ENCODE measurements around the gene CEP128.

Gene CEP128

DNA sequence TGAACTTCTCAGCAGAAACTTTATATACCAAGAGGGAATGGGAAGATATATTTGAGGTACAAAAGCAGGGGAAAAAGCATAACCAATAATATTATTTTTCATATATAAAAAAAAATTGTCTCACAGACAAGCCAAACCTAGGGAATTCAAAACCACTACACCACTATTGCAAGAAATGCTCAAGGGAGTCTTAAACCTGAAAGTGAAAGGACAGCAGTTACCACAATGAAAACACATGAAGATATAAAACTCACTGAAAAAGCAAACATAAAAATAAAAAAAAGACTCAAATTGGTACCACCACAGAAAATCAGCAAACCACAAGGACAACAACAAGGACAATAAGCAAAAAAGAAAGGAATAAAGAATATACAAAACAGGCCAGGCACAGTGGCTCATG is 131.9 kb downstream of the CEP128 start:
- peaks cover 0 to 5% of the 10 kb centered on the region in 2 donors for H3K9me3 ChIP-seq (ENCODE audit: control insufficient read depth in 1 of 2, low read length in 2 of 2)
- H3K36me3 ChIP-seq (ENCODE audit: control insufficient read depth in 1 of 2, insufficient read depth in 2 of 2, low read length in 2 of 2): no peaks in the 10 kb centered on the region
- H3K4me3 ChIP-seq (ENCODE audit: low read depth in 1 of 2, low read length in 2 of 2): no peak overlapping the region
- H3K27ac ChIP-seq (ENCODE audit: low read length): no peak overlapping the region
- H3K4me1 ChIP-seq (ENCODE audit: control insufficient read depth in 1 of 2, insufficient read depth in 2 of 2, low read length in 2 of 2): no peaks in the 10 kb centered on the region
- no peaks in the 10 kb centered on the region for H3K27me3 ChIP-seq (ENCODE audit: low read depth, low read length)

DNA sequence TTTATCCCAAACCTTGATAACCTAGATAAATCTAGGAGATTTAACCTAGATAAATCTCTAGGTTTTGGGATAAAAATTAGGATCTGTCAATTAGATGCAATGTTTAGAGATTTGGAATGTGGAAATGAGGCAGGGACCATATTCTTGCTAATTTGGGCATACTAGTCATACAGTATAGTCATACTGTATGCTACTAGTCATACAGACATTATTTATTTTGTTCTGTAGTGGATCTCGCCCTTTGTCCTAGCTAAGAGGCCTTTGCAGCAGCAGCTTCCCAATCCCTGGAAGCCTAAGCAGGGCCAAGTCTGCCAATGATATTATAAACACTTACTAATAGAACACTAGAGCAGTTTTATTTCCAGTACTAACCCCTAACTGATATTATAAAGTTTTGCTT is 136.4 kb downstream of the CEP128 start:
- H3K27me3 ChIP-seq (ENCODE audit: low read depth, low read length): no peaks in the 10 kb centered on the region
- peaks cover 0 to 5% of the 10 kb centered on the region in 2 donors for H3K9me3 ChIP-seq (ENCODE audit: control insufficient read depth in 1 of 2, low read length in 2 of 2)
- H3K4me1 ChIP-seq (ENCODE audit: control insufficient read depth in 1 of 2, insufficient read depth in 2 of 2, low read length in 2 of 2): no peaks in the 10 kb centered on the region
- no peak overlapping the region for H3K27ac ChIP-seq (ENCODE audit: low read length)
- H3K4me3 ChIP-seq (ENCODE audit: low read depth in 1 of 2, low read length in 2 of 2): no peak overlapping the region
- no peaks in the 10 kb centered on the region for H3K36me3 ChIP-seq (ENCODE audit: control insufficient read depth in 1 of 2, insufficient read depth in 2 of 2, low read length in 2 of 2)

DNA sequence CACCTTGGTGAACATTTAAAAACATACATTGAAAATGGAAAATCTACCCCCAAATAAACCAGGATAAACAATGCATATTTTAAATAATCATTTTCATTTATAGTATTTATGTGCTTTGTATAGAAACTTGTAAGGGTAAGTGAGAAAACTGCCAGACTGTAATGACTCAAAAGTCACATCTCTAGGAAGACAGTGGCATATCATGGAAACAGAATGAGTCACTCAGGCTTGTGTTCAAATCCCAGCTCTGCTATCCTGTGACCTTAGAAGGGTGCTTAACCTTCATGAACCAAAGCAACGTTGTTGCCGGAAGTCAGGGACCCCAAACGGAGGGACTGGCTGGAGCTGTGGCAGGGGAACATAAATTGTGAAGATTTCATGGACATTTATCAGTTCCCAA is 142.7 kb downstream of the CEP128 start:
- H3K27me3 ChIP-seq (ENCODE audit: low read depth, low read length): no peaks in the 10 kb centered on the region

DNA sequence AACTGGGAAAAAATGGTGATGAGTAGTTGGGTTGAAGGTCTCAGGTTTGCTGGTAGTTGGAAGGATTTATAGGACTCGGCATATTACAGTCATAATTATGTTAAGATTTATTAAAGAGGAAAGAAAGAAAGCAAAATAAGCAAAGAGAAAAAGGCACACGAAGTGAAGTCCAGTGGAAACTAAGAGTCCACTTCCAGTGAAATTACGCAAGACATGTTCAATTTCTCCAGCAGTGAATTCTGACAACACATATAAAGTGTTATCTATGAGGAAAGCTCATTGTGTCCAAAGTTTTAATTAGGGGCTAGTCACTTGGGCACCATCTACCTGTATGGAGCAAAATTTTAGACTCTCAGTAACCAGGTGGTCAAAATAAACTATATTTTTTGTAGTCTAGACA is 143.3 kb downstream of the CEP128 start:
- no peaks in the 10 kb centered on the region for H3K36me3 ChIP-seq (ENCODE audit: control insufficient read depth in 1 of 2, insufficient read depth in 2 of 2, low read length in 2 of 2)
- no peaks in the 10 kb centered on the region for H3K9me3 ChIP-seq (ENCODE audit: control insufficient read depth in 1 of 2, low read length in 2 of 2)
- no peaks in the 10 kb centered on the region for H3K4me1 ChIP-seq (ENCODE audit: control insufficient read depth in 1 of 2, insufficient read depth in 2 of 2, low read length in 2 of 2)
- no peak overlapping the region for H3K4me3 ChIP-seq (ENCODE audit: low read depth in 1 of 2, low read length in 2 of 2)
- no peaks in the 10 kb centered on the region for H3K27me3 ChIP-seq (ENCODE audit: low read depth, low read length)
- no peak overlapping the region for H3K27ac ChIP-seq (ENCODE audit: low read length)

More for the DNA sequence above, 142.7 kb downstream of the CEP128 start:
- no peaks in the 10 kb centered on the region for H3K4me1 ChIP-seq (ENCODE audit: control insufficient read depth in 1 of 2, insufficient read depth in 2 of 2, low read length in 2 of 2)
- no peaks in the 10 kb centered on the region for H3K36me3 ChIP-seq (ENCODE audit: control insufficient read depth in 1 of 2, insufficient read depth in 2 of 2, low read length in 2 of 2)
- no peaks in the 10 kb centered on the region for H3K9me3 ChIP-seq (ENCODE audit: control insufficient read depth in 1 of 2, low read length in 2 of 2)
- H3K27ac ChIP-seq (ENCODE audit: low read length): no peak overlapping the region
- H3K4me3 ChIP-seq (ENCODE audit: low read depth in 1 of 2, low read length in 2 of 2): no peak overlapping the region

DNA sequence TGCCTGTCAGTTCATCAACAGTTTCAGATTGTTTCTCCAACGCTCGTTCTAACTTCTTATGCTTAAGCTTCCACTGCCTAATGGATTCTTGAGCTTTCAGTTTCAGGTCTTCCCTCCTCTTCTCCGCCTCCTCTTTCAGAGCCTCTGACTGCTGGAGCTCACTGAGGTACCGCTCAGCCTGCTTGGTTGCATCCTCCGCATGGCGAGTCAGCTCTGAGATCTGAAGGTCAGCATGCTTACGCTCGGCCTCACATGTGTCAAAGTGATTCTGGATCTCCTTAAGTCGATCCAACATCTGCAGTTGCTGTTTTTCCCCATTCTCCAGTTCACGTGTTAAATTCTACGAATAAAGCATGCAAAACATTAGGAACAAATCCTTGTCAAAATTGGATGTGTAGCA is 148.8 kb downstream of the CEP128 start:
- Histone ChIP-seq H3K36me3 (ENCODE audit: control insufficient read depth in 1 of 2, insufficient read depth in 2 of 2, low read length in 2 of 2) (no peaks in the 10 kb centered on the region), H3K27ac (ENCODE audit: low read length) (no peak overlapping the region), H3K4me1 (ENCODE audit: control insufficient read depth in 1 of 2, insufficient read depth in 2 of 2, low read length in 2 of 2) (no peaks in the 10 kb centered on the region), H3K27me3 (ENCODE audit: low read depth, low read length) (no peaks in the 10 kb centered on the region), H3K9me3 (ENCODE audit: control insufficient read depth in 1 of 2, low read length in 2 of 2) (no peaks in the 10 kb centered on the region), H3K4me3 (ENCODE audit: low read depth in 1 of 2, low read length in 2 of 2) (no peak overlapping the region)

DNA sequence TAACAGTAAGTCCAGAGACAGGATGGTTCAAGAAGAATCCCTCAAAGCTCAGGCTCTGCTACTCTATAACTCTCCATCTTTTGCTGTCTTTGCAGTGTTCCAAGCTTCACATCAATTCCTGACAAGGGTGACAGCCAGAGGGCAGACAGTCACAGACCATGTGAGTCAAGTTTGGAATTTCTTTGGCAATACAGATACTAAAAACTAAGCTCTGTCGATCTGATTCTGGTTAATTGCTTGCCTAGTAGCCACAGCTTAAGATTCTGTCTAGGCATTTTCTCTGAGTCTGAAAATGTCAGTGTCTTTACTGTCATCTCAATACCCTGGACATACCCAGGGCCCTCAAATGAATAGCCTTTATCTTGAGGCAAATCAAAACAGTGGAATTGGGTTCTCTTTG is 153.7 kb downstream of the CEP128 start:
- H3K4me3 ChIP-seq (ENCODE audit: low read depth in 1 of 2, low read length in 2 of 2): no peak overlapping the region
- H3K27ac ChIP-seq (ENCODE audit: low read length): no peak overlapping the region
- no peaks in the 10 kb centered on the region for H3K36me3 ChIP-seq (ENCODE audit: control insufficient read depth in 1 of 2, insufficient read depth in 2 of 2, low read length in 2 of 2)
- H3K4me1 ChIP-seq (ENCODE audit: control insufficient read depth in 1 of 2, insufficient read depth in 2 of 2, low read length in 2 of 2): no peaks in the 10 kb centered on the region
- no peaks in the 10 kb centered on the region for H3K27me3 ChIP-seq (ENCODE audit: low read depth, low read length)
- no peaks in the 10 kb centered on the region for H3K9me3 ChIP-seq (ENCODE audit: control insufficient read depth in 1 of 2, low read length in 2 of 2)

DNA sequence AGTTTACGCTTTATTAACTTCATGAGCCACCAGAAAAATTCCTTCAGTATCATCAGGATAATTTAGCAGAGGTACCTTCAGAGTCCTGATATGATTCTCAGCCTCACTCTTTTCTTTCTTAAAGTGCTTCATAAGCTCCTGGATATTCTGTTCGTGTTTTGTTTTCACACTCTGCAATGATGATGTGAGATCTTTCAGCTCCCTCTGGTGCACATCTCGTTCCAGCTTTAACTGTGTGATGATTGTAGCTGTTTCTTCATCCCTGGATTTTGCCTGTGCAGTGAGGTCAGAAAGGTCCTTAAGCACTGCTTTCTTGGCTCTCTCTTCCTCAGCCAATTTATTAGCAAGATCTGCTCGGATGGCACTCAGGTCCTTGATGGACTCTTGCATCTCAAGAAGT is 156.7 kb downstream of the CEP128 start:
- Histone ChIP-seq H3K36me3 (ENCODE audit: control insufficient read depth in 1 of 2, insufficient read depth in 2 of 2, low read length in 2 of 2) (no peaks in the 10 kb centered on the region), H3K27me3 (ENCODE audit: low read depth, low read length) (no peaks in the 10 kb centered on the region), H3K27ac (ENCODE audit: low read length) (no peak overlapping the region)

DNA sequence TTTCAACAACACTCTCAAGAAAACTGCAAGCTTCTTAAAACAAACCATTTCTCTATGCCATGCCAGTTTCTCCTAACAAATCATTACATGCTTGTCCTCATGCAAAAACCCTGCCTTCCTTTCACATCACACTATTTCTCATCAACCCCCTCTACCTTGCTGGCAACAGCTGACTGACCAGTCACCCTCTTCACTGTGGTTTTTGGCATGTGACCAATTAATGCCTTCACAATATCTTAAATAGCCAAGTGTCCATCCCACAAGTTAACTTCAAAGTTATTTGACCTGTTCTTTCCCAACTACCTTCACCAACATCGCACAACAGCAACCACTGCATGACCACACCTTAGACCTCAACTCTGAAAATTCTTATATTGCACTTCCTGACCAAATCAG is 159.6 kb downstream of the CEP128 start:
- no peaks in the 10 kb centered on the region for H3K4me1 ChIP-seq (ENCODE audit: control insufficient read depth in 1 of 2, insufficient read depth in 2 of 2, low read length in 2 of 2)
- H3K27me3 ChIP-seq (ENCODE audit: low read depth, low read length): no peaks in the 10 kb centered on the region
- no peaks in the 10 kb centered on the region for H3K9me3 ChIP-seq (ENCODE audit: control insufficient read depth in 1 of 2, low read length in 2 of 2)
- H3K27ac ChIP-seq (ENCODE audit: low read length): no peak overlapping the region
- no peak overlapping the region for H3K4me3 ChIP-seq (ENCODE audit: low read depth in 1 of 2, low read length in 2 of 2)
- no peaks in the 10 kb centered on the region for H3K36me3 ChIP-seq (ENCODE audit: control insufficient read depth in 1 of 2, insufficient read depth in 2 of 2, low read length in 2 of 2)

More for the DNA sequence above, 156.7 kb downstream of the CEP128 start:
- no peaks in the 10 kb centered on the region for H3K4me1 ChIP-seq (ENCODE audit: control insufficient read depth in 1 of 2, insufficient read depth in 2 of 2, low read length in 2 of 2)
- H3K9me3 ChIP-seq (ENCODE audit: control insufficient read depth in 1 of 2, low read length in 2 of 2): no peaks in the 10 kb centered on the region
- no peak overlapping the region for H3K4me3 ChIP-seq (ENCODE audit: low read depth in 1 of 2, low read length in 2 of 2)

DNA sequence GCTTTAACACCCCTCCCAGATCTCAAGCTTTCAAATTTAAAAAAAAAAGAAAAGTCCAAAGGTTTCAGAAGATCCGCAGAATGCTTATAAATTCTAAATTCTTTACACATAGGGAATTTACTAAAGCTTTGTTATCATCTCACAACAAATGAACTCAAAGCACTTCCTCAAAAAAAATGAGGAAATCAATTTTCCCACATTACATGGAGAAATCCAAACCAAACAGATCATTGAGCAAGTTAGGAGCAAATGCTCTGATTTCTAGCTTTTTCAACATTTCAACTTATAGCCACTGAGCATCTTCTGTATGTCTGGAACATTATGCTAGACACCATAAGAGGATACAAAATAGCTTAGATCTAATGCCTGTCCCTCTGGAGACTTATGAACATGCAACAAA is 161.0 kb downstream of the CEP128 start:
- H3K4me3 ChIP-seq (ENCODE audit: low read depth in 1 of 2, low read length in 2 of 2): no peak overlapping the region
- H3K27ac ChIP-seq (ENCODE audit: low read length): no peak overlapping the region
- no peaks in the 10 kb centered on the region for H3K27me3 ChIP-seq (ENCODE audit: low read depth, low read length)
- no peaks in the 10 kb centered on the region for H3K4me1 ChIP-seq (ENCODE audit: control insufficient read depth in 1 of 2, insufficient read depth in 2 of 2, low read length in 2 of 2)
- H3K9me3 ChIP-seq (ENCODE audit: control insufficient read depth in 1 of 2, low read length in 2 of 2): no peaks in the 10 kb centered on the region
- H3K36me3 ChIP-seq (ENCODE audit: control insufficient read depth in 1 of 2, insufficient read depth in 2 of 2, low read length in 2 of 2): no peaks in the 10 kb centered on the region

DNA sequence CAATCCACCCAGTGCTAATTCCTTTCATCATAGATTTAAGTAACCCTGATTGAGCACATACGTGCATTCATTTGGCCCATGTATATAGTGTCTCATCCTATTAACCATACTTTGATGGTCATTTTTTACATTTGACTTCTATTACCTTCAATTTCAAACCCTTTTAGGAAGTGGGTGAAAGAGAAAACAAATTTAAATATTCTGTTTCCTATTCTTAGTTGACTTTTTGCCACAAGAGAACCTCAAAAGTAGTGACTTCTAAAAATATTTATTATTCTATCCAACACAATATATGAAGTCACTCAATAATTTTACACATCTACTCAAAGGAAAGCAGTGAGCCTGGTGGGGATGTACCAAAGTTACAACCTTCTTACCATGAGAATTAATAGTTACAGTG is 164.9 kb downstream of the CEP128 start:
- Histone ChIP-seq H3K4me3 (ENCODE audit: low read depth in 1 of 2, low read length in 2 of 2) (no peak overlapping the region), H3K4me1 (ENCODE audit: control insufficient read depth in 1 of 2, insufficient read depth in 2 of 2, low read length in 2 of 2) (no peaks in the 10 kb centered on the region), H3K36me3 (ENCODE audit: control insufficient read depth in 1 of 2, insufficient read depth in 2 of 2, low read length in 2 of 2) (no peaks in the 10 kb centered on the region), H3K27me3 (ENCODE audit: low read depth, low read length) (no peaks in the 10 kb centered on the region), H3K9me3 (ENCODE audit: control insufficient read depth in 1 of 2, low read length in 2 of 2) (no peaks in the 10 kb centered on the region), H3K27ac (ENCODE audit: low read length) (no peak overlapping the region)

DNA sequence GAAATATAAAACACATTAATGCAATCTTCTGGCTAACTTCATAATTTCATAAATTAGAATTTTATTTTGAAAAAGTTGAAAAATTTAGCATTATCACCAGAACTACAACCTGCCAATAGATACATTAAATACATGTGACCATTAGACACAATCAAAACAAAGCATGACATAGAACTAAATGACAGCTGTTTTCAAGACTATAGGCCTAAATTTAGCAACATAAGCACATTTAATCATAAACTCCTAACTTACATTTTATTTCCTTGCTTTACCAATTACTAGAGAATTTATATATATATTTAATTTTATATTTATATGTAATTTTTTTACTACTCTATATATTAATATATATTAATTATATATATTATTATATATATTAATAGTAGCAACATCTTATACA is 165.4 kb downstream of the CEP128 start:
- Histone ChIP-seq H3K9me3 (ENCODE audit: control insufficient read depth in 1 of 2, low read length in 2 of 2) (no peaks in the 10 kb centered on the region), H3K4me3 (ENCODE audit: low read depth in 1 of 2, low read length in 2 of 2) (no peak overlapping the region), H3K27me3 (ENCODE audit: low read depth, low read length) (no peaks in the 10 kb centered on the region), H3K27ac (ENCODE audit: low read length) (no peak overlapping the region), H3K4me1 (ENCODE audit: control insufficient read depth in 1 of 2, insufficient read depth in 2 of 2, low read length in 2 of 2) (no peaks in the 10 kb centered on the region), H3K36me3 (ENCODE audit: control insufficient read depth in 1 of 2, insufficient read depth in 2 of 2, low read length in 2 of 2) (no peaks in the 10 kb centered on the region)

DNA sequence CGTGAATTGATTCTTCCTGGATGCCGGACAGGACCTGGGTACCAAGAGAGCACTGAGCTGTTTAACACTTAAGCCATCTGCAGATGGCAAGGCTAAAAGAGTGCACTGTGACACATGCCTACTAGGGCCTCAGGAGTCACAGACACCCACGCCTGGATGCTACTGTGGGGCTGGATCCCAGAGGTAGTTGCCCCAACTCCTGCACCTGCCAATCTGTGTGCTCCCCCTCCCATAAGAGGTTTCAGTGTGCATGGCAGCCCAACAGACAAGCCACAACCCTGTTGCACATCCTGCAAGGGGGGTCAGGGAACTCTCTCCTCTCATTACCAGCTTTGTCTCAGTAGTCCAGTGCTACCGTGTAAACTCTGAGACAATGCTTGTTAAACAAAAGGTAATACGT is 169.0 kb downstream of the CEP128 start:
- no peaks in the 10 kb centered on the region for H3K4me1 ChIP-seq (ENCODE audit: control insufficient read depth in 1 of 2, insufficient read depth in 2 of 2, low read length in 2 of 2)
- H3K27ac ChIP-seq (ENCODE audit: low read length): no peak overlapping the region
- no peaks in the 10 kb centered on the region for H3K27me3 ChIP-seq (ENCODE audit: low read depth, low read length)
- H3K36me3 ChIP-seq (ENCODE audit: control insufficient read depth in 1 of 2, insufficient read depth in 2 of 2, low read length in 2 of 2): no peaks in the 10 kb centered on the region
- no peaks in the 10 kb centered on the region for H3K9me3 ChIP-seq (ENCODE audit: control insufficient read depth in 1 of 2, low read length in 2 of 2)
- H3K4me3 ChIP-seq (ENCODE audit: low read depth in 1 of 2, low read length in 2 of 2): no peak overlapping the region

All from muscle layer of duodenum (tissue), 2 donors.